HepG2 (cell line): ENCODE measurements around the gene CDH1. TPM values are rescaled to one million over a fixed set of nuclear protein-coding genes. Genes with fewer than 3 reads are reported as not detected.

Experiments
- CEBPG ChIP-seq: IDR thresholded peaks from 2 replicates; pipeline ENCODE4 v1.6.1; 2016
- CSRNP1 ChIP-seq: sonication (generic); formaldehyde crosslinking; IDR thresholded peaks from 2 replicates; pipeline ENCODE4 v1.8.1; 2023; ENCODE audit warnings: mild to moderate bottlenecking, missing genetic modification reagents
- FOXC1 ChIP-seq: sonication (generic); formaldehyde crosslinking; IDR thresholded peaks from 2 replicates; pipeline ENCODE4 v1.8.0; 2022; ENCODE audit warnings: mild to moderate bottlenecking, missing genetic modification reagents, borderline replicate concordance
- FOXO1 ChIP-seq: sonication (generic); formaldehyde crosslinking; IDR thresholded peaks from 2 replicates; pipeline ENCODE4 v1.4.0; 2020; ENCODE audit warnings: missing genetic modification reagents
- GLI4 ChIP-seq: sonication (generic); formaldehyde crosslinking; IDR thresholded peaks from 2 replicates; pipeline ENCODE4 v1.5.1; 2020; ENCODE audit warnings: missing genetic modification reagents, mild to moderate bottlenecking, moderate library complexity, borderline replicate concordance
- HMG20B ChIP-seq: conservative IDR thresholded peaks from 2 replicates; pipeline ENCODE4 v1.6.1; 2016; ENCODE audit warnings: missing genetic modification reagents, missing compliant biosample characterization
- HNRNPK ChIP-seq: fragments of 200-400 bp; formaldehyde crosslinking; IDR thresholded peaks from 2 replicates; pipeline ENCODE4 v1.6.1; 2018; ENCODE audit warnings: low read length, low read depth, moderate library complexity, mild to moderate bottlenecking; ENCODE audit not compliant: poor library complexity, severe bottlenecking
- ZNF17 ChIP-seq: sonication (generic); formaldehyde crosslinking; IDR thresholded peaks from 2 replicates; pipeline ENCODE4 v1.5.0; 2020; ENCODE audit warnings: mild to moderate bottlenecking, missing genetic modification reagents
- ZNF34 ChIP-seq: sonication (generic); formaldehyde crosslinking; IDR thresholded peaks from 2 replicates; pipeline ENCODE4 v1.4.0; 2020; ENCODE audit warnings: mild to moderate bottlenecking, missing genetic modification reagents, borderline replicate concordance
- ZNF703 ChIP-seq: sonication (generic); formaldehyde crosslinking; IDR thresholded peaks from 2 replicates; pipeline ENCODE4 v1.5.1; 2020; ENCODE audit warnings: missing genetic modification reagents, mild to moderate bottlenecking, moderate library complexity, borderline replicate concordance
- ZUFSP ChIP-seq: sonication (generic); formaldehyde crosslinking; IDR thresholded peaks from 2 replicates; pipeline ENCODE4 v1.9.0; 2021; ENCODE audit warnings: missing genetic modification reagents, mild to moderate bottlenecking, borderline replicate concordance
- ZZZ3 ChIP-seq: sonication (generic); formaldehyde crosslinking; IDR thresholded peaks from 2 replicates; pipeline ENCODE4 v1.4.0; 2020; ENCODE audit warnings: missing genetic modification reagents, mild to moderate bottlenecking, borderline replicate concordance
- polyA plus RNA-seq, 8 experiments: library from polyadenylated mRNA; depleted of rRNA in 3 of 8; stranded (reverse) in 7 of 8; unstranded in 1 of 8; fragments of >200 nt; fragmentation: Illumina TruSeq in 4 of 8; extraction: Trizol in 4 of 8; gene quantifications; 2 replicates each; pipeline versions ENCODE4 v1.2.1 to v1.2.3, GENCODE V29; 2011 to 2016; ENCODE audit warnings: low read depth in 4 of 8, missing spikeins in 1 of 8, mixed read lengths in 1 of 8; ENCODE audit not compliant: insufficient read depth in 1 of 8
- total RNA-seq, 5 experiments: library from RNA; depleted of rRNA; stranded (reverse); fragments of >200 nt; fragmentation: Illumina TruSeq; extraction: Trizol; gene quantifications; 2 replicates each; pipeline ENCODE4 v1.2.3, GENCODE V29; 2016; ENCODE audit warnings: low read depth in 1 of 5
- TF ChIP-seq, protein P1 (sequence below): sonication (generic); formaldehyde crosslinking; IDR thresholded peaks from 2 replicates; pipeline ENCODE4 v1.4.0; 2020; ENCODE audit warnings: missing genetic modification reagents
- TF ChIP-seq, protein P2 (sequence below): sonication (generic); formaldehyde crosslinking; conservative IDR thresholded peaks from 2 replicates; pipeline ENCODE4 v1.4.0; 2020; ENCODE audit warnings: missing genetic modification reagents
- TF ChIP-seq, protein P3 (sequence below): sonication (generic); formaldehyde crosslinking; IDR thresholded peaks from 2 replicates; pipeline ENCODE4 v1.4.0; 2020; ENCODE audit warnings: mild to moderate bottlenecking, missing genetic modification reagents
- TF ChIP-seq, protein P4 (sequence below): IDR thresholded peaks from 2 replicates; pipeline ENCODE4 v1.6.1; 2018; ENCODE audit warnings: missing genetic modification reagents
- TF ChIP-seq, protein P5 (sequence below): sonication (generic); formaldehyde crosslinking; IDR thresholded peaks from 2 replicates; pipeline ENCODE4 v1.4.0; 2020; ENCODE audit warnings: missing genetic modification reagents

CDH1 gene
- total and polyA plus RNA-seq, 2 of the 13 experiments (the other 11 are each of a cell fraction or from before 2014, with no cell fraction given) = 0.95 to 9.8 TPM

DNA sequence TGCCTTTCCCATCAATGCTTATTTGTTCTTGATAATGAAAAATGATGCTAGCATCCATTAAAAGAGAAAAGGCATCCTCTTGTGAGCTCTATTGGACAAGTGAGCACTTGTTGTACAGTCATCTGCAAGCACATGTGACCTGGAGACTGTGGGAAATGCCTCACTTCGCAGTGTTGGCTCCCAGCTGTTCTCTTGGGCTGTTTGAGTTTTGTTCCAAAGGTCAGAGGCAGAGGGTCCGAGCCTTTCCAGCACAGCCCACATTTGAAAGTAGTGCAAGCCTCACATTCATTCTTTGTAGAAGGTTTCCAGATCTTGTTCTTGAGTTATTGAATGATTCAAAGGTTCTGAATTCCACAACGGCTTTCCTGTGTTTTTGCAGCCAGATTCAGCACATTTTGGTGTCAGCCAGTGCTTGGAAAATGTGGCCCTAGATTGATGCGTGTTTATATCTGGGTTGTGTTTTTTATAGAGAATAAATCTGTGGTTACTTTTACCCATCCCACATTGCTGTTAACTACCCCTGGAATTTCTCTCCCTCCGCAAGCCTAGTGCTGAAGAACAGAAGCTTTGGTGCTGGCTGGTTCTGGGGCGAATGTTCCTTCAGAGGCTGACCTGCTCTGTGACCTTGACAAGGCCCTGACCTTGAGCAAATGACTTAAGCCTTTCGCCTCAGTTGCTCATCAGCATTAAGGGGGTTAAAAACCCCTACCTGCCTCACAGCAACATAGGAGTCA, 49.8 kb downstream of the CDH1 start (continued):
- TF ChIP-seq, protein P1, sequence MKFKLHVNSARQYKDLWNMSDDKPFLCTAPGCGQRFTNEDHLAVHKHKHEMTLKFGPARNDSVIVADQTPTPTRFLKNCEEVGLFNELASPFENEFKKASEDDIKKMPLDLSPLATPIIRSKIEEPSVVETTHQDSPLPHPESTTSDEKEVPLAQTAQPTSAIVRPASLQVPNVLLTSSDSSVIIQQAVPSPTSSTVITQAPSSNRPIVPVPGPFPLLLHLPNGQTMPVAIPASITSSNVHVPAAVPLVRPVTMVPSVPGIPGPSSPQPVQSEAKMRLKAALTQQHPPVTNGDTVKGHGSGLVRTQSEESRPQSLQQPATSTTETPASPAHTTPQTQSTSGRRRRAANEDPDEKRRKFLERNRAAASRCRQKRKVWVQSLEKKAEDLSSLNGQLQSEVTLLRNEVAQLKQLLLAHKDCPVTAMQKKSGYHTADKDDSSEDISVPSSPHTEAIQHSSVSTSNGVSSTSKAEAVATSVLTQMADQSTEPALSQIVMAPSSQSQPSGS (CRISPR knock-in tag) = peak; percentile 46; the same call in 1 of the 2 replicates
- TF ChIP-seq ZNF34 (CRISPR knock-in tag) (no peak), HNRNPK (no peak), HMG20B (no peak; the same call in 1 of the 2 replicates), ZZZ3 (no peak), ZUFSP (no peak), CSRNP1 (CRISPR knock-in tag) (no peak), FOXC1 (CRISPR knock-in tag) (0 out of 2 replicates have a peak, but pooled peaks have one; percentile 29), GLI4 (no peak), CEBPG (CRISPR knock-in tag) (peak; percentile 50; the same call in 1 of the 2 replicates), ZNF703 (CRISPR knock-in tag) (no peak), FOXO1 (CRISPR knock-in tag) (peak; percentile 41; the same call in 1 of the 2 replicates), ZNF17 (CRISPR knock-in tag) (no peak)
- TF ChIP-seq, protein P2, sequence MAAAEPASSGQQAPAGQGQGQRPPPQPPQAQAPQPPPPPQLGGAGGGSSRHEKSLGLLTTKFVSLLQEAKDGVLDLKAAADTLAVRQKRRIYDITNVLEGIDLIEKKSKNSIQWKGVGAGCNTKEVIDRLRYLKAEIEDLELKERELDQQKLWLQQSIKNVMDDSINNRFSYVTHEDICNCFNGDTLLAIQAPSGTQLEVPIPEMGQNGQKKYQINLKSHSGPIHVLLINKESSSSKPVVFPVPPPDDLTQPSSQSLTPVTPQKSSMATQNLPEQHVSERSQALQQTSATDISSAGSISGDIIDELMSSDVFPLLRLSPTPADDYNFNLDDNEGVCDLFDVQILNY (CRISPR knock-in tag) = no peak
- TF ChIP-seq, protein P3, sequence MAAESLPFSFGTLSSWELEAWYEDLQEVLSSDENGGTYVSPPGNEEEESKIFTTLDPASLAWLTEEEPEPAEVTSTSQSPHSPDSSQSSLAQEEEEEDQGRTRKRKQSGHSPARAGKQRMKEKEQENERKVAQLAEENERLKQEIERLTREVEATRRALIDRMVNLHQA (CRISPR knock-in tag) = no peak
- TF ChIP-seq, protein P4, sequence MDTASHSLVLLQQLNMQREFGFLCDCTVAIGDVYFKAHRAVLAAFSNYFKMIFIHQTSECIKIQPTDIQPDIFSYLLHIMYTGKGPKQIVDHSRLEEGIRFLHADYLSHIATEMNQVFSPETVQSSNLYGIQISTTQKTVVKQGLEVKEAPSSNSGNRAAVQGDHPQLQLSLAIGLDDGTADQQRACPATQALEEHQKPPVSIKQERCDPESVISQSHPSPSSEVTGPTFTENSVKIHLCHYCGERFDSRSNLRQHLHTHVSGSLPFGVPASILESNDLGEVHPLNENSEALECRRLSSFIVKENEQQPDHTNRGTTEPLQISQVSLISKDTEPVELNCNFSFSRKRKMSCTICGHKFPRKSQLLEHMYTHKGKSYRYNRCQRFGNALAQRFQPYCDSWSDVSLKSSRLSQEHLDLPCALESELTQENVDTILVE = no peak
- TF ChIP-seq, protein P5, sequence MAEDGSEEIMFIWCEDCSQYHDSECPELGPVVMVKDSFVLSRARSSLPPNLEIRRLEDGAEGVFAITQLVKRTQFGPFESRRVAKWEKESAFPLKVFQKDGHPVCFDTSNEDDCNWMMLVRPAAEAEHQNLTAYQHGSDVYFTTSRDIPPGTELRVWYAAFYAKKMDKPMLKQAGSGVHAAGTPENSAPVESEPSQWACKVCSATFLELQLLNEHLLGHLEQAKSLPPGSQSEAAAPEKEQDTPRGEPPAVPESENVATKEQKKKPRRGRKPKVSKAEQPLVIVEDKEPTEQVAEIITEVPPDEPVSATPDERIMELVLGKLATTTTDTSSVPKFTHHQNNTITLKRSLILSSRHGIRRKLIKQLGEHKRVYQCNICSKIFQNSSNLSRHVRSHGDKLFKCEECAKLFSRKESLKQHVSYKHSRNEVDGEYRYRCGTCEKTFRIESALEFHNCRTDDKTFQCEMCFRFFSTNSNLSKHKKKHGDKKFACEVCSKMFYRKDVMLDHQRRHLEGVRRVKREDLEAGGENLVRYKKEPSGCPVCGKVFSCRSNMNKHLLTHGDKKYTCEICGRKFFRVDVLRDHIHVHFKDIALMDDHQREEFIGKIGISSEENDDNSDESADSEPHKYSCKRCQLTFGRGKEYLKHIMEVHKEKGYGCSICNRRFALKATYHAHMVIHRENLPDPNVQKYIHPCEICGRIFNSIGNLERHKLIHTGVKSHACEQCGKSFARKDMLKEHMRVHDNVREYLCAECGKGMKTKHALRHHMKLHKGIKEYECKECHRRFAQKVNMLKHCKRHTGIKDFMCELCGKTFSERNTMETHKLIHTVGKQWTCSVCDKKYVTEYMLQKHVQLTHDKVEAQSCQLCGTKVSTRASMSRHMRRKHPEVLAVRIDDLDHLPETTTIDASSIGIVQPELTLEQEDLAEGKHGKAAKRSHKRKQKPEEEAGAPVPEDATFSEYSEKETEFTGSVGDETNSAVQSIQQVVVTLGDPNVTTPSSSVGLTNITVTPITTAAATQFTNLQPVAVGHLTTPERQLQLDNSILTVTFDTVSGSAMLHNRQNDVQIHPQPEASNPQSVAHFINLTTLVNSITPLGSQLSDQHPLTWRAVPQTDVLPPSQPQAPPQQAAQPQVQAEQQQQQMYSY (CRISPR knock-in tag) = no peak
